ENCODE measurements around the gene LECT2.

The LECT2 gene

DNA sequence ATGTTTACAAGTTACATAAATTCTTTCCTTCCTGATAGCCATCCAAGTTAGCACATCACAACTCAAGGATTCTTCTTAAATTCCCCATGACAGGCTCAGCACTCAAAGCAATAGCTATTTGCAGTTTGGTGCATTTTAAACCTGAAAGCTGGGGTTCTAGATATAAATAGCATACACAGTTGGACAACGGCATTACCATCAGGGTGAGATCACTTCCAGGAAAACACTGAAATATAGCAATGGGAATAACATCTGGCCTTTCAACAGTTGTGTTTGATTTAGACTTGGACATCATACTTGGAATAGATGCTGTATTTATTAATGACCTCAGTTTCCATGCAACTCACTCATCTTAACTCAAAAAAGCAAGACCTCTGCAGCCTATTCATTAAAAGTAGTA, 24.7 kb upstream of the LECT2 start:
- Histone ChIP-seq H3K36me3 (ENCODE audit: control insufficient read depth, insufficient read depth, low read length) (no peaks in the 10 kb centered on the region), H3K4me3 (ENCODE audit: insufficient read depth, low read depth, low read length, poor library complexity, severe bottlenecking) (no peak overlapping the region), H3K4me1 (ENCODE audit: control insufficient read depth, insufficient read depth, low read length, poor library complexity, severe bottlenecking) (no peaks in the 10 kb centered on the region), H3K9me3 (ENCODE audit: control insufficient read depth, low read length) (no peaks in the 10 kb centered on the region), H3K27me3 (replicated peaks; ENCODE audit: control insufficient read depth, insufficient read depth, low read length, poor library complexity, severe bottlenecking) (peaks cover 8% of the 10 kb centered on the region), H3K27ac (ENCODE audit: insufficient read depth, low read length, poor library complexity, severe bottlenecking) (no peak overlapping the region)
- no peak for DNase-seq

DNA sequence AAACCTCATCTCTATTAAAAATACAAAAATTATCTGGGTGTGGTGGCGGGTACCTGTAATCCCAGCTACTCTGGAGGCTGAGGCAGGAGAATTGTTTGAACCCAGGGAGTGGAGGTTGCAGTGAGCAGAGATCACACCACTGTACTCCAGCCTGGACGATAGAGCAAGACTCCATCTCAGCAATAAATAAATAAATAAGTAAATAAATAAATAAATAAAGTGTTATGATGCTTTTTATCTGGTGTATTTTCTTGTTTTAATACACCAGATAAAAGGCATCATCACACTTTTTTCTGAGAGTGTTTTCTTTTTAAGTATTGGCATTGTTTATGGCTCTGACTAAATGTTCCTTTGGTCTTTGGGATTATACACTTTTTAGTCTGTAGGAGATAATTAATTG, 24.2 kb upstream of the LECT2 start:
- Histone ChIP-seq H3K4me1 (ENCODE audit: control insufficient read depth, insufficient read depth, low read length, poor library complexity, severe bottlenecking) (no peaks in the 10 kb centered on the region), H3K27ac (ENCODE audit: insufficient read depth, low read length, poor library complexity, severe bottlenecking) (no peak overlapping the region), H3K27me3 (replicated peaks; ENCODE audit: control insufficient read depth, insufficient read depth, low read length, poor library complexity, severe bottlenecking) (peaks cover 8% of the 10 kb centered on the region), H3K4me3 (ENCODE audit: insufficient read depth, low read depth, low read length, poor library complexity, severe bottlenecking) (no peak overlapping the region), H3K9me3 (ENCODE audit: control insufficient read depth, low read length) (no peaks in the 10 kb centered on the region), H3K36me3 (ENCODE audit: control insufficient read depth, insufficient read depth, low read length) (no peaks in the 10 kb centered on the region)
- DNase-seq, result no peak

GRCh38 chr5:135978212-135978631, 23.4 kb upstream of the LECT2 start:
- no peak overlapping the region for H3K27ac ChIP-seq (ENCODE audit: insufficient read depth, low read length, poor library complexity, severe bottlenecking)
- H3K36me3 ChIP-seq (ENCODE audit: control insufficient read depth, insufficient read depth, low read length), result no peaks in the 10 kb centered on the region
- no peak overlapping the region for H3K4me3 ChIP-seq (ENCODE audit: insufficient read depth, low read depth, low read length, poor library complexity, severe bottlenecking)
- DNase-seq, result no peak
- no peaks in the 10 kb centered on the region for H3K4me1 ChIP-seq (ENCODE audit: control insufficient read depth, insufficient read depth, low read length, poor library complexity, severe bottlenecking)
- H3K9me3 ChIP-seq (ENCODE audit: control insufficient read depth, low read length), result no peaks in the 10 kb centered on the region
- H3K27me3 ChIP-seq (replicated peaks; ENCODE audit: control insufficient read depth, insufficient read depth, low read length, poor library complexity, severe bottlenecking), result peaks cover 8% of the 10 kb centered on the region

DNA sequence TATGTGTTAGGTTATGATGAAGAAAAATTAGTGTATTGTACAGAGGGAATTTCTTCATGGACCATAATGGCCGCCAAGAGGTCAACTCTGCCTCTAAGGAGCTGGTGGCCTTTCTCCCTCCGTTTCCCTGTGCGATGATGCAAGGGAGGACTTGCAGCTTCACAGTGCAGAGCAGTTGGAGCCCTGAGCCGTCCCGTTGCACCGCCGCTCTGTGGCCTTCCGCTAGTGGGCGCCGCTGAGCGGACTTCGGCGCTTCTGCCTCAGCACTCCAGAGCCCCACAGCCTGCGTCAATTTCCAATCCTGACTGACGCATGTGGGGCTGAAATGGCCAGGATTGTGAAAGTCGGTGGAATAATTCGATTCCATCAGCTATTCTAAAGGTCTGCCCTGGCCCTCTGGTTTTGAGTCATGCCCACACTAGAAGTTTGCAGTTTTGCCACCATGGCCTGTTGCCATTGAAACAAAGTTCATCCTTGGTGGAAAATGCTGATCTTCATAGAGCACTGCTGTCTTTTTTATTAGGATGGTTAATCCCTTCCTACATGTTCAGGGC, 22.7 kb upstream of the LECT2 start:
- Histone ChIP-seq H3K27me3 (replicated peaks; ENCODE audit: control insufficient read depth, insufficient read depth, low read length, poor library complexity, severe bottlenecking) (peaks cover 8% of the 10 kb centered on the region), H3K36me3 (ENCODE audit: control insufficient read depth, insufficient read depth, low read length) (no peaks in the 10 kb centered on the region), H3K4me3 (ENCODE audit: insufficient read depth, low read depth, low read length, poor library complexity, severe bottlenecking) (no peak overlapping the region), H3K4me1 (ENCODE audit: control insufficient read depth, insufficient read depth, low read length, poor library complexity, severe bottlenecking) (no peaks in the 10 kb centered on the region), H3K9me3 (ENCODE audit: control insufficient read depth, low read length) (no peaks in the 10 kb centered on the region), H3K27ac (ENCODE audit: insufficient read depth, low read length, poor library complexity, severe bottlenecking) (no peak overlapping the region)
- DNase-seq, result peak; percentile 14 to 19 (median 16)

DNA sequence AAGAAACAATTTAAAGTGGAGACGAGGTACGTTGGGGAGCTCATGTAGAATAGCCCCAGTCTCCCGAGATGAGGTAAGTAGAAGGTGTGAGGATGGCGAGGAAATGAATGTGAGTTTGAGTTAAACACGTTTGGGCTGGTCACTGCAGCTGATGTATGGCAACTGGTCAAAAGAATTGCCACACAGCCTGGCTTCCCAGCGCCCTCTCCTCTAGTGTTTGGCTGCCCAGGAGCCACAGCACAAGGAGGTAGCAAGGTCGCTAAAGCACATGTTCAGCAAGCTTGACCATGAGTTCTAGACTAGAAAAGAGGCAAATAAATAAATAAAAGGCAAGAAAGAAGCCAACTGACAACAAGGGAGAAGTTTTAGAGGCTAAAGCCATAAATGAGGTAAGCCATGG, 21.4 kb upstream of the LECT2 start:
- Histone ChIP-seq H3K27me3 (replicated peaks; ENCODE audit: control insufficient read depth, insufficient read depth, low read length, poor library complexity, severe bottlenecking) (peaks cover 10% of the 10 kb centered on the region), H3K4me3 (ENCODE audit: insufficient read depth, low read depth, low read length, poor library complexity, severe bottlenecking) (no peak overlapping the region), H3K9me3 (ENCODE audit: control insufficient read depth, low read length) (no peaks in the 10 kb centered on the region), H3K4me1 (ENCODE audit: control insufficient read depth, insufficient read depth, low read length, poor library complexity, severe bottlenecking) (no peaks in the 10 kb centered on the region), H3K36me3 (ENCODE audit: control insufficient read depth, insufficient read depth, low read length) (no peaks in the 10 kb centered on the region), H3K27ac (ENCODE audit: insufficient read depth, low read length, poor library complexity, severe bottlenecking) (no peak overlapping the region)
- DNase-seq, result no peak

DNA sequence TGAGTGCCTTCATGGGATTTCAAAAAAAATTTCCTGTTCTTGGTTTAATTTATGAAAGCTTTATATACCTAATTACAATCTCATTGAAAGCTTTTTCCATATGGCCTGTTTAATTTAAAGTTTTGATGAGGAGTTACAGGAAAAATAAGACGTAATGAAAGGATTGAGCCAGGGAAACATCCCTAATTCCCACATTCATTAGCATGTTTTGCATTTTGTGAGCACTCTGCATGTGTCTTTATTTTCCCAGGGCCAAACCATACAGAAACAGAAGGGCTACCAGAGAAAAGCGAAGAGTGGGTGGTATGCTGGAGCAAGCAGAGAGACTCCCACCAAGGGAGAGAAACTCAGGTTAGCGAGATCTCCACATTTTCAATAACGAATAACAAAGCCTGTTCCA, 20.3 kb upstream of the LECT2 start:
- Histone ChIP-seq H3K4me3 (ENCODE audit: insufficient read depth, low read depth, low read length, poor library complexity, severe bottlenecking) (no peak overlapping the region), H3K4me1 (ENCODE audit: control insufficient read depth, insufficient read depth, low read length, poor library complexity, severe bottlenecking) (no peaks in the 10 kb centered on the region), H3K27me3 (replicated peaks; ENCODE audit: control insufficient read depth, insufficient read depth, low read length, poor library complexity, severe bottlenecking) (peaks cover 10% of the 10 kb centered on the region), H3K27ac (ENCODE audit: insufficient read depth, low read length, poor library complexity, severe bottlenecking) (no peak overlapping the region), H3K36me3 (ENCODE audit: control insufficient read depth, insufficient read depth, low read length) (no peaks in the 10 kb centered on the region), H3K9me3 (ENCODE audit: control insufficient read depth, low read length) (no peaks in the 10 kb centered on the region)
- DNase-seq, result no peak

- Histone ChIP-seq H3K27me3 (replicated peaks; ENCODE audit: control insufficient read depth, insufficient read depth, low read length, poor library complexity, severe bottlenecking) (peaks cover 10% of the 10 kb centered on the region), H3K4me3 (ENCODE audit: insufficient read depth, low read depth, low read length, poor library complexity, severe bottlenecking) (no peak overlapping the region), H3K27ac (ENCODE audit: insufficient read depth, low read length, poor library complexity, severe bottlenecking) (no peak overlapping the region), H3K4me1 (ENCODE audit: control insufficient read depth, insufficient read depth, low read length, poor library complexity, severe bottlenecking) (no peaks in the 10 kb centered on the region), H3K9me3 (ENCODE audit: control insufficient read depth, low read length) (no peaks in the 10 kb centered on the region), H3K36me3 (ENCODE audit: control insufficient read depth, insufficient read depth, low read length) (no peaks in the 10 kb centered on the region)
- no peak for DNase-seq
Observed at GRCh38 chr5:135974021-135974600, 19.3 kb upstream of the LECT2 start.

DNA sequence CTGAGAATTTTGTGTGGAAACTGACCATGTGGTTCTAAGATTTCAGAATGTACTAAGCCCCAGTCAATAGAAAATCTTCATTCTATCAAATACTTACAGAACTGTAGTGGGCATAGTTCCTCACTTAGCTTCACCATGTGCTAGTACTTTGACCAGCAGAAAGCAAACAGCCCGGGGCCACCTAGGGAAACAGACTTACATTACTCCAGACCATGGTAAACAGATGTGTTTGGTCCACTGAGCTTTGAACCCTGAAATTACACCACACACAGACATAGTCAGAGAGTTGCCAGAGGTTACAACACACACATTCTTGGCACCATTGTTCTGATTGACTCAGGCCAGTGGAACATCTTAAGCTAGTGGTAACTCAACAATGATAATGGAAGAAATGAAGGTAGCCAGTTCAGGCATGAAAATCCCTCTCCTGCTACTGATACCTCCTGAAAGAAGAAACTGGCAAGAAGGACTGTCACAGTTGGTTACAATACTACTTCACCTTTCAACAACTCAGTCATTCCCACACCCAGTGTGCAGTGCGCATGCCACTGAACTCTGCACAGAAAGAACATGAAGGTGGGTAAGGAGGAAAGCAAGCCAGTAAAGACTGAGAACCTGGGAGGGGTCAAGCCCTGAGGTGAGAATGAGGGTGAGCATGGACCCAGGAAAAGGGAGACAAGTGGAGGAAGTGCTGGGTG, 18.7 kb upstream of the LECT2 start:
- Histone ChIP-seq H3K27ac (ENCODE audit: insufficient read depth, low read length, poor library complexity, severe bottlenecking) (no peak overlapping the region), H3K4me3 (ENCODE audit: insufficient read depth, low read depth, low read length, poor library complexity, severe bottlenecking) (no peak overlapping the region), H3K36me3 (ENCODE audit: control insufficient read depth, insufficient read depth, low read length) (no peaks in the 10 kb centered on the region), H3K9me3 (ENCODE audit: control insufficient read depth, low read length) (no peaks in the 10 kb centered on the region), H3K27me3 (replicated peaks; ENCODE audit: control insufficient read depth, insufficient read depth, low read length, poor library complexity, severe bottlenecking) (peaks cover 10% of the 10 kb centered on the region), H3K4me1 (ENCODE audit: control insufficient read depth, insufficient read depth, low read length, poor library complexity, severe bottlenecking) (no peaks in the 10 kb centered on the region)
- DNase-seq, result no peak

DNA sequence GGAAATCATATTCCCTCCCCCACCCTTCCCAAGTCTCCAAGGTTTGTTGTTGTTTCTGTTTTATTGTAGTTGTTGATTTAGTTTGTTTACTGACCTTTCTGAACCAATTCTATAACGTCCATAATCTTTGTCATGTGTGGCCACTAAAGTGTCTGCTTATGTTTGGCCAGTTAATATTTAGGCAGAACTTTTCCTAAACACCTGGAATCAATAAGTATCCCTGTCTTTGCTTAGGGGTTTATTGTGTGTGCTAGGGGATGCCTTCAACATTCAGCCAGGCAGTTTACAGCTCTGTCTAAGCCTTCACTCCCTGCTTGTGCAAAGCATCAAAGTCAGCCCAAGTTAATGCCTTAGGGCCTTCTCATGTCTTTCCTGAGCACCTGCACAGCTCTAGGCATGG, 16.9 kb upstream of the LECT2 start:
- peaks cover 2% of the 10 kb centered on the region for H3K27me3 ChIP-seq (replicated peaks; ENCODE audit: control insufficient read depth, insufficient read depth, low read length, poor library complexity, severe bottlenecking)
- no peak for DNase-seq
- no peaks in the 10 kb centered on the region for H3K9me3 ChIP-seq (ENCODE audit: control insufficient read depth, low read length)
- no peaks in the 10 kb centered on the region for H3K4me1 ChIP-seq (ENCODE audit: control insufficient read depth, insufficient read depth, low read length, poor library complexity, severe bottlenecking)
- no peak overlapping the region for H3K4me3 ChIP-seq (ENCODE audit: insufficient read depth, low read depth, low read length, poor library complexity, severe bottlenecking)
- H3K27ac ChIP-seq (ENCODE audit: insufficient read depth, low read length, poor library complexity, severe bottlenecking), result no peak overlapping the region
- no peaks in the 10 kb centered on the region for H3K36me3 ChIP-seq (ENCODE audit: control insufficient read depth, insufficient read depth, low read length)

- no peak overlapping the region for H3K4me3 ChIP-seq (ENCODE audit: insufficient read depth, low read depth, low read length, poor library complexity, severe bottlenecking)
- no peaks in the 10 kb centered on the region for H3K36me3 ChIP-seq (ENCODE audit: control insufficient read depth, insufficient read depth, low read length)
- no peaks in the 10 kb centered on the region for H3K4me1 ChIP-seq (ENCODE audit: control insufficient read depth, insufficient read depth, low read length, poor library complexity, severe bottlenecking)
- H3K9me3 ChIP-seq (ENCODE audit: control insufficient read depth, low read length), result no peaks in the 10 kb centered on the region
- H3K27me3 ChIP-seq (replicated peaks; ENCODE audit: control insufficient read depth, insufficient read depth, low read length, poor library complexity, severe bottlenecking), result no peaks in the 10 kb centered on the region
- DNase-seq, result no peak
- no peak overlapping the region for H3K27ac ChIP-seq (ENCODE audit: insufficient read depth, low read length, poor library complexity, severe bottlenecking)
Observed at GRCh38 chr5:135966790-135967189, 12.0 kb upstream of the LECT2 start.
